Activated CD4-positive, alpha-beta T cell treated with anti-CD3 and anti-CD28 coated beads for 36 hours (primary cell): ENCODE data around the gene ARMC3. TPM values are rescaled to one million over a fixed set of nuclear protein-coding genes. Genes with fewer than 3 reads are reported as not detected.
A peak's percentile ranks its signal among the peaks of the same experiment; 100 is the strongest.
"Not testable (repeated sequence)": the region's sequence is repeated elsewhere in the genome, so short reads cannot be mapped to it uniquely, and the experiment has no call there.

Experiments used
- ATAC-seq: fragments of 200-7000 bp; cut with Tn5 transposase; one replicate; pipeline ENCODE4 v1.10.0; 2021; ENCODE audit warnings: mild to moderate bottlenecking, moderate library complexity
- CTCF ChIA-PET: fragments of 350-600 bp; sonication (Branson Sonifier 250); formaldehyde crosslinking; loops from one replicate; lab custom pipeline; 2021; ENCODE audit warnings: antibody characterized with exemption; lab: Charles Lee
- POLR2A ChIA-PET: fragments of 350-600 bp; sonication (Branson Sonifier 250); formaldehyde crosslinking; loops from one replicate; lab custom pipeline; 2021; ENCODE audit warnings: antibody characterized with exemption, inconsistent platforms; lab: Charles Lee
- DNase-seq: peaks from one replicate; pipeline ENCODE4 v3.0.0-alpha.2; 2020
- H3K27ac Mint-ChIP-seq: one replicate; pipeline ENCODE4 v1.8.0; 2021; ENCODE audit warnings: mixed read lengths
- H3K27me3 Mint-ChIP-seq: one replicate; pipeline ENCODE4 v1.8.0; 2021; ENCODE audit warnings: mixed read lengths
- H3K36me3 Mint-ChIP-seq: one replicate; pipeline ENCODE4 v1.8.0; 2021; ENCODE audit warnings: low read depth, mixed read lengths
- H3K4me1 Mint-ChIP-seq: one replicate; pipeline ENCODE4 v1.8.0; 2021; ENCODE audit warnings: mixed read lengths
- H3K4me3 Mint-ChIP-seq: one replicate; pipeline ENCODE4 v1.8.0; 2021; ENCODE audit warnings: mild to moderate bottlenecking, moderate library complexity, mixed read lengths
- H3K9me3 Mint-ChIP-seq: one replicate; pipeline ENCODE4 v1.8.0; 2021; ENCODE audit warnings: low read depth, mixed read lengths
- intact Hi-C, 2 experiments: fragments of 100-400 bp; cut with DNase I in 1 of 2; cut with micrococcal nuclease in 1 of 2; formaldehyde crosslinking; loops; one replicate each; pipeline versions ENCODE4 v1.14.2 to v1.15.1; 2022 to 2024; cut with DNase I, micrococcal nuclease
- total RNA-seq, 2 experiments: library from RNA; stranded (reverse); gene quantifications; one replicate each; pipeline ENCODE4 v1.2.3, GENCODE V29; 2021

ARMC3 gene, protein sequence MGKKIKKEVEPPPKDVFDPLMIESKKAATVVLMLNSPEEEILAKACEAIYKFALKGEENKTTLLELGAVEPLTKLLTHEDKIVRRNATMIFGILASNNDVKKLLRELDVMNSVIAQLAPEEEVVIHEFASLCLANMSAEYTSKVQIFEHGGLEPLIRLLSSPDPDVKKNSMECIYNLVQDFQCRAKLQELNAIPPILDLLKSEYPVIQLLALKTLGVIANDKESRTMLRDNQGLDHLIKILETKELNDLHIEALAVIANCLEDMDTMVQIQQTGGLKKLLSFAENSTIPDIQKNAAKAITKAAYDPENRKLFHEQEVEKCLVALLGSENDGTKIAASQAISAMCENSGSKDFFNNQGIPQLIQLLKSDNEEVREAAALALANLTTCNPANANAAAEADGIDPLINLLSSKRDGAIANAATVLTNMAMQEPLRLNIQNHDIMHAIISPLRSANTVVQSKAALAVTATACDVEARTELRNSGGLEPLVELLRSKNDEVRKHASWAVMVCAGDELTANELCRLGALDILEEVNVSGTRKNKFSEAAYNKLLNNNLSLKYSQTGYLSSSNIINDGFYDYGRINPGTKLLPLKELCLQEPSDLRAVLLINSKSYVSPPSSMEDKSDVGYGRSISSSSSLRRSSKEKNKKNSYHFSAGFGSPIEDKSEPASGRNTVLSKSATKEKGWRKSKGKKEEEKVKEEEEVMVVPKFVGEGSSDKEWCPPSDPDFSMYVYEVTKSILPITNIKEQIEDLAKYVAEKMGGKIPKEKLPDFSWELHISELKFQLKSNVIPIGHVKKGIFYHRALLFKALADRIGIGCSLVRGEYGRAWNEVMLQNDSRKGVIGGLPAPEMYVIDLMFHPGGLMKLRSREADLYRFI
- not detected for total RNA-seq

- ATAC-seq (peak; percentile 93), DNase-seq (peak; percentile 56)
- Mint-ChIP-seq H3K36me3 (no peaks in the 10 kb centered on the region), H3K4me3 (no peak within 1 kb of the TSS), H3K27me3 (peaks cover 3% of the 10 kb centered on the region), H3K27ac (no peak within 1 kb of the TSS), H3K4me1 (peaks cover 4% of the 10 kb centered on the region), H3K9me3 (no peaks in the 10 kb centered on the region)
- intact Hi-C loops = no loop called here
- POLR2A ChIA-PET = no interaction called here
- CTCF ChIA-PET = interaction anchor here (1.3 kb wide), 1 partner anchor 376 kb away, joined by 3 read pairs; no protein-coding TSS in a partner anchor
These were observed at the start of gene ARMC3 for GRCh38 chr10:22927661-22928403. ARMC3 (plus strand) TSS chr10:22928053; CDS start chr10:22931997, 3,944 bp downstream.

DNA sequence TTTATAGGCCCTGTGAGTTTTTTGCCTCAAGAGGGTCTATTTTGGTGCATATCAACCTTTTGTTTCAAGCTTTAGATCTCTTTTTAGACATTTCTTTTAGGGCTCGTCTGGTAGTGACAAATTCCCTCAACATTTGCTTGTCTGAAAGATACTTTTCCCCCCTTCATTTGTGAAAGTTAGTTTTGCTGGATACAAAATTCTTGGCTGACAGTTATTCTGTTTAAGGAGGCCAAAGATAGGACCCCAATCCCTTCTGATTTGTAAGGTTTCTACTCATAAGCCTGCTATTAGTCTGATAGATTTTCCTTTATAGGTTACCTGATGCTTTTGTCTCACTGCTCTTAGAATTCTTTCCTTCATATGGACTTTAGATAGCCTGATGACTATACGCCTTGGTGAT lies 36.1 kb upstream of the ARMC3 start:
- H3K36me3 Mint-ChIP-seq = peaks cover 3% of the 10 kb centered on the region
- CTCF ChIA-PET = no interaction called here
- no peak overlapping the region for H3K4me3 Mint-ChIP-seq
- peaks cover 30% of the 10 kb centered on the region for H3K9me3 Mint-ChIP-seq
- POLR2A ChIA-PET = no interaction called here
- no peak overlapping the region for H3K27ac Mint-ChIP-seq
- H3K4me1 Mint-ChIP-seq = no peaks in the 10 kb centered on the region
- ATAC-seq = no peak
- H3K27me3 Mint-ChIP-seq = no peaks in the 10 kb centered on the region
- DNase-seq = no peak
- intact Hi-C loops = no loop called here

DNA sequence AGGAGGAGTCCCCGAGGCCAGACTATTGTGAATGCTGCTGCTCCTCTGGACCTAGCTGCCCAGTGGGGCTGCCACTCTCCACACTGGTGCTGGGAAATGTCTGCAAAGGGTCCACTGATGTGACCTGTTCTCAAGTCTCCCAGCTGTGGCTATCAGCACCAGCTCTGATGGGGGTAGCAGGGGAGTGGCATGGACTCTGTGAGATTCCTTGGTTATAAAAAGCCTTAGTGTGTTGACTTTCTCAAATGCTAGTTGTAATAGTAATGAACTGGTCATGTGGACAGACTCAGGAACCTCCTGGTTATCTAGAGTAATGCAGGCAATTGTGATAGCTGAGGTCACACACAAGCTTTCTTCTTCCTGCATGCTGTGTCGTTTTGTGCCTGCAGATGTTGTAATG lies 34.1 kb upstream of the ARMC3 start:
- ATAC-seq (no peak), DNase-seq (no peak)
- H3K4me3 Mint-ChIP-seq = no peak overlapping the region
- no peaks in the 10 kb centered on the region for H3K4me1 Mint-ChIP-seq
- H3K27me3 Mint-ChIP-seq = no peaks in the 10 kb centered on the region
- no peaks in the 10 kb centered on the region for H3K36me3 Mint-ChIP-seq
- ChIA-PET POLR2A (no interaction called here), CTCF (interaction anchor here (0.9 kb wide), 1 partner anchor 94 kb away, joined by 3 read pairs; no protein-coding TSS in a partner anchor)
- H3K27ac Mint-ChIP-seq = no peak overlapping the region
- H3K9me3 Mint-ChIP-seq = peaks cover 22% of the 10 kb centered on the region
- intact Hi-C loops = no loop called here

DNA sequence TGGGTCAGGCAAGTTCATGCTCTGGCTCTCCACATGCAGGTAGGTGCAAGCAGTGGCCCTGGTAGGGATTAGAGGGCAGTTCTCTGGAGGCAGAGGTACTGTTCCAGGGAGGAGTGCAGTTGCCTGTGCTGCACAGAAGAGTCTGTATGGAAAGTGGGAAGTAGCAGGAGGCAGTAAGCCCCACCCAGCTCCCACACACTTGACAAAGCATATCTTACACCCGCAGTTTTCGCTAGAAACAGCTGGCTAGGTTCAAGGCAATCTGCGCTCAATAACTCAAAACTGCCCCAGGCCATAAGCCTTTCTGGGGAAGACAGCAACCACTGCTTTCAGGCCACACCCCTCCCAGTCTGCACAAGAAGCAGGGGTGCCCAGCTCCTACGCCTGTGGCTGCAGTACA lies 33.1 kb upstream of the ARMC3 start:
- H3K27ac Mint-ChIP-seq = no peak overlapping the region
- intact Hi-C loops = no loop called here
- peaks cover 22% of the 10 kb centered on the region for H3K9me3 Mint-ChIP-seq
- H3K4me3 Mint-ChIP-seq = no peak overlapping the region
- DNase-seq = no peak
- no peaks in the 10 kb centered on the region for H3K36me3 Mint-ChIP-seq
- ChIA-PET POLR2A (no interaction called here), CTCF (interaction anchor here (0.9 kb wide), 1 partner anchor 263 kb away, joined by 4 read pairs; no protein-coding TSS in a partner anchor)
- no peak for ATAC-seq
- no peaks in the 10 kb centered on the region for H3K27me3 Mint-ChIP-seq
- H3K4me1 Mint-ChIP-seq = no peaks in the 10 kb centered on the region

DNA sequence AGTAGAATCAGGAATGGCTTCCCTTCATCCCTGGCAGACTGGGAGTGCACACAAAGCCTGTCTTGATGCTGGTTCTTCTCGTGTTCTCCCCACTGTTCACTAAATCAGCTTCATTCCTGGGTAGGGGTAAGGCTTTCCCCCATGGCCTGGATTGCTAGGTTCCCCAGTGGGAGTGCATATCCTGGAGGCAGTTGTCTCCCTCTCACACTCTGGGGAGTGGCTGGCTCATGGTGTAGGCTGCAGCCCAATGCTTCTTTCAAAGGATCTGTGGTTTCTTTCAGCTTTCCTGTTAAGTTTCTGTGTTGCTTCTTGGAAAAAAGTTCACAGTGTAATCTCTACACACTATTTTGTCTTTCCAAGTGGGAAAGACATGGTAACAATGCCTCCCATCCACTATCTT lies 32.6 kb upstream of the ARMC3 start:
- Mint-ChIP-seq H3K27ac (no peak overlapping the region), H3K27me3 (no peaks in the 10 kb centered on the region), H3K4me3 (no peak overlapping the region), H3K36me3 (no peaks in the 10 kb centered on the region), H3K9me3 (peaks cover 19% of the 10 kb centered on the region), H3K4me1 (no peaks in the 10 kb centered on the region)
- ChIA-PET POLR2A (no interaction called here), CTCF (interaction anchor here (0.9 kb wide), 1 partner anchor 263 kb away, joined by 4 read pairs; no protein-coding TSS in a partner anchor)
- DNase-seq = no peak
- intact Hi-C loops = no loop called here
- no peak for ATAC-seq

DNA sequence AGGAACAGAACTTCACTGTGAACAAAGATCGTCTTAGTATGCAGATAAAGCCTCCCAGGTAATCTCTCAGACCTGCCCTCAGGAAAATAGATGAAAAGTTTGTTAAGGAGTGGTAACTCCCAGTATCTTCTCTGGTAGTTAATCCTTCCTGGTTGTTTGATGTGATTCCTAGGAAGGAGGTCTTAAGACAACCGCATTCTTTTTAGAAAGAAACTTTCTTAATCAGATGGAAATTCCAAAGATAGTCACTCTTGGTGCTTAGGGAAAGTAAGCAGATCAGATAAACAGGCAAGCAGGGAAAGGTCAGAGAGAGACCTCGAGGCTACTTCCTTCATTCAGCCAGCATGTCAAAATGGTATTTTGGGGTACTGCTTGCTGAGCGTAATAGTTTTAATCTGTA lies 30.5 kb upstream of the ARMC3 start:
- POLR2A ChIA-PET = no interaction called here
- intact Hi-C loops = no loop called here
- no peak for DNase-seq
- H3K4me1 Mint-ChIP-seq = no peaks in the 10 kb centered on the region
- CTCF ChIA-PET = no interaction called here
- peaks cover 9% of the 10 kb centered on the region for H3K9me3 Mint-ChIP-seq
- H3K27me3 Mint-ChIP-seq = no peaks in the 10 kb centered on the region
- no peaks in the 10 kb centered on the region for H3K36me3 Mint-ChIP-seq
- ATAC-seq = no peak
- no peak overlapping the region for H3K27ac Mint-ChIP-seq
- no peak overlapping the region for H3K4me3 Mint-ChIP-seq

DNA sequence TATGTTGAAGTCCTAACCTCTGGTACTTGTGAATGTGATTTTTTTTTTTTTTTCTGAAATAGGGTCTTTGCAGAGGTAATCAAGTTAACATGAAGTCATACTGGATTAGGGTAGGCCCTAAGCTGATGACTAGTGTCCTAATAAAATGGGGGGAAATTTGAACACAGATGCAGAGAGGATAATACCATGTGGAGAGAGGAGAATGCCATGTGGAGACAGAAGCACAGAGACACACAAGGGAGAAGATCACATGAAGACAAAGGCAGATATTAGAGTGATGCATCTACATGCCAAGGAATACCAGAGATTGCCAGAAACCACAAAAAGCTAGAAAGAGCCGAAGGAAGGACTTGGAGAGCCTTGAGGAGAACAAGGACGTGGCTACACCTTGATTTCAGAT lies 28.5 kb upstream of the ARMC3 start:
- Mint-ChIP-seq H3K27ac (no peak overlapping the region), H3K4me1 (no peaks in the 10 kb centered on the region), H3K9me3 (peaks cover 3% of the 10 kb centered on the region), H3K36me3 (no peaks in the 10 kb centered on the region), H3K27me3 (no peaks in the 10 kb centered on the region), H3K4me3 (no peak overlapping the region)
- no peak for ATAC-seq
- intact Hi-C loops = no loop called here
- DNase-seq = no peak
- ChIA-PET POLR2A (no interaction called here), CTCF (interaction anchor here (0.6 to 0.7 kb wide), 2 partner anchors 333 to 1007 kb away, joined by 3 to 4 read pairs; no protein-coding TSS in a partner anchor)

DNA sequence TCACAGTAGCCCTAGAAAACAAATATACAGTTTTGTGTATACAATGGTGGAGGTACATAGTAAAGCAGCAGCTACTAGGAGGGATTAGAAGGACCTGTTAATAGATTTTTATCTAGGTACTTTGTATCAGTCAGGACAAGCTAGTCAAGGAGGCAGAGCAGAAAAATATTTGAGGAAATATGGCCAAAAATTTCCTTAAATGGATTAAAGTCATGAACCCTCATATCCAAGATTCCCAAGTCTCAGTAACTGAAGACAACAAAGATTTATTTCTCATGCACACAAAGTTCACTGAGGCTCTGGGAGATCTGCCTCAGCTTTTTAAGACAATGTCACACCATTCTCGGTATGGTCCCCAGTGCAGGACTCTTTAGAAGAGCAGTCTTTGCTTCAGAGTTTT lies 28.1 kb upstream of the ARMC3 start:
- ATAC-seq (no peak), DNase-seq (no peak)
- no peaks in the 10 kb centered on the region for H3K27me3 Mint-ChIP-seq
- H3K36me3 Mint-ChIP-seq = no peaks in the 10 kb centered on the region
- H3K4me3 Mint-ChIP-seq = no peak overlapping the region
- ChIA-PET POLR2A (no interaction called here), CTCF (no interaction called here)
- H3K4me1 Mint-ChIP-seq = no peaks in the 10 kb centered on the region
- H3K27ac Mint-ChIP-seq = no peak overlapping the region
- intact Hi-C loops = no loop called here
- H3K9me3 Mint-ChIP-seq = peaks cover 3% of the 10 kb centered on the region

- intact Hi-C loops = no loop called here
- ChIA-PET CTCF (no interaction called here), POLR2A (no interaction called here)
- no peak overlapping the region for H3K4me3 Mint-ChIP-seq
- no peaks in the 10 kb centered on the region for H3K27me3 Mint-ChIP-seq
- H3K27ac Mint-ChIP-seq = no peak overlapping the region
- no peaks in the 10 kb centered on the region for H3K4me1 Mint-ChIP-seq
- DNase-seq (no peak), ATAC-seq (no peak)
- peaks cover 6% of the 10 kb centered on the region for H3K9me3 Mint-ChIP-seq
- H3K36me3 Mint-ChIP-seq = no peaks in the 10 kb centered on the region
These were observed 26.8 kb upstream of the ARMC3 start for GRCh38 chr10:22900841-22901601.

- ATAC-seq, H3K4me3 Mint-ChIP-seq, H3K27me3 Mint-ChIP-seq, POLR2A ChIA-PET, H3K27ac Mint-ChIP-seq, H3K36me3 Mint-ChIP-seq, DNase-seq, H3K4me1 Mint-ChIP-seq, H3K9me3 Mint-ChIP-seq, intact Hi-C loops, CTCF ChIA-PET: not testable (repeated sequence)
These were observed 25.7 kb upstream of the ARMC3 start for GRCh38 chr10:22902147-22902546.

GRCh38 chr10:22903694-22904093 lies 24.2 kb upstream of the ARMC3 start:
- H3K27me3 Mint-ChIP-seq = no peaks in the 10 kb centered on the region
- DNase-seq (no peak), ATAC-seq (no peak)
- intact Hi-C loops = no loop called here
- CTCF ChIA-PET = no interaction called here
- H3K27ac Mint-ChIP-seq = no peak overlapping the region
- H3K9me3 Mint-ChIP-seq = peaks cover 18% of the 10 kb centered on the region
- H3K36me3 Mint-ChIP-seq = peaks cover 3% of the 10 kb centered on the region
- H3K4me1 Mint-ChIP-seq = no peaks in the 10 kb centered on the region
- no peak overlapping the region for H3K4me3 Mint-ChIP-seq
- POLR2A ChIA-PET = no interaction called here
